GM20431 (cell line): Measurements from ENCODE around the gene CSN1S1.
"Not testable (repeated sequence)": the region's sequence is repeated elsewhere in the genome, so short reads cannot be mapped to it uniquely, and the experiment has no call there.

Source experiments
- in situ Hi-C: fragments of 300-500 bp; cut with MseI, MboI; formaldehyde crosslinking; loops from one replicate; pipeline ENCODE4 v1.15.0; 2020; ENCODE audit warnings: low sequenced_read_pairs; ENCODE audit not compliant: unreplicated experiment

CSN1S1 gene, protein sequence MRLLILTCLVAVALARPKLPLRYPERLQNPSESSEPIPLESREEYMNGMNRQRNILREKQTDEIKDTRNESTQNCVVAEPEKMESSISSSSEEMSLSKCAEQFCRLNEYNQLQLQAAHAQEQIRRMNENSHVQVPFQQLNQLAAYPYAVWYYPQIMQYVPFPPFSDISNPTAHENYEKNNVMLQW

DNA sequence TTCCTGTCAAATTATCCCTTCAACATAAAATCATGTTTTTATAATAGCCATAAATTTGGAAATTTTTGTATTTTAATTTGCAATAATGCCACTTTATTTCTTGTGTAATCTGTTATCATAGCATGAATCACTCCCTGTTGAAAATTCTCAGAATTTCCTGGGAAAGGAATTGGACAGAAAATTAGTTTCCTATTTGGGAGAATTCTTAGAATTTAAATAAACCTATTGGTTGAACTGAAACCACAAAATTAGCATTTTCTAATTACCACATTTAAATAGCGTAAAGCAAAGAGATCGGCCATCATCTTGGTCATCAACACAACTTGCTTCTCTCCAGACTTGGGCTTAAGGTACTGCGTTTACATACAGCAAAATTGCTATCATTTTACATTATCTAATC lies at the start of gene CSN1S1:
CSN1S1 (plus strand) TSS at position 301 of the 400 bp plus-strand sequence. CDS start 1,488 bp downstream, outside the sequence.
- in situ Hi-C loops: no loop called here

DNA sequence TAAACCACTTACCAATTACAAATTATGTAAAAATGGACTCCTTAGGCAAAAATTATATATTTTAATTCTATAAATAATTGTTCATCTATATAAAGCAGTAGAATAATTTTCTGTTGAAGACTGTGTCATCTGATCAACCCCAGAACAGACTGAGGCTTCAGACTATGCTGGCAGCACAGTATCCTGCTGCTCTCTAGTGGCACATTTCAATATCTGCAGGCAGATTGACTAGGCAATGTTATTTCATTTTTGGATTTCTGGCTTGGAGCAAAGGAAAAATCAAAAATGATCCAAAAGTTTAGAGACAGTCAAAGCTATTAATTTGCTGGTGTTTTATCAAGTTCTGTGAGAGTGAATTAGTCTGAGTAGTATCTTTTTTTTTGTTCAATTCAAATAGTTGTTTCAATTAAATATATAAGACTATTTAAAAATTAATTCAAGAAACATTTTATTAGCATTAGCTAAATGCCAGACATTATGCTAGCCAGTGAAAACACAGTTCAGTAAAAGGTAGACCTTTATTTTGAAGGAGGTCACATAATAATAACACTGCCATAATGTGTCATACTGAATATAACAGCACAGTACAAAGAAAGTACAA lies 49.6 kb upstream of the CSN1S1 start:
- in situ Hi-C loops: loop anchor here (10.0 to 25.0 kb wide), 2 partner anchors 186 to 306 kb away; partner anchors contain the start of gene ODAM

DNA sequence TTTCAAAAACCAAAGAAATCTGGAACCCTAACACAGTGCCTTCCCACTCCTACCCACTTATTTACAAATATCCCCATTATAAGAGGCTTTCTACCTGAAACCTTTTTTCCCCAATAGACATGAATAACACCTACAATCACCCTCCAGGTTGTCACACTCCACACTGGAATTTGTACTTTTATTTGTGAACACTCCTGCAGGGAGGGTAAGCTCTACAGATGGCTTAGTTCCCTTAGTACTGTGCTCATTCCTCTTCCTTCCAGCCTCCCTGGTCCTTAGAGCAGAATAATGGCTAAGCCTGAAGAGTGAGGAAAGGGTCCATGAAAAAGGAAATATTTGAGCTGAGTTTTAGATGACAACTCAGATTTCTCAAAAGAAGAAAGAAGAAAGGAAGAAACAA lies 48.7 kb upstream of the CSN1S1 start:
- in situ Hi-C loops: loop anchor here (10.0 to 25.0 kb wide), 2 partner anchors 187 to 305 kb away; partner anchors contain the start of gene ODAM

DNA sequence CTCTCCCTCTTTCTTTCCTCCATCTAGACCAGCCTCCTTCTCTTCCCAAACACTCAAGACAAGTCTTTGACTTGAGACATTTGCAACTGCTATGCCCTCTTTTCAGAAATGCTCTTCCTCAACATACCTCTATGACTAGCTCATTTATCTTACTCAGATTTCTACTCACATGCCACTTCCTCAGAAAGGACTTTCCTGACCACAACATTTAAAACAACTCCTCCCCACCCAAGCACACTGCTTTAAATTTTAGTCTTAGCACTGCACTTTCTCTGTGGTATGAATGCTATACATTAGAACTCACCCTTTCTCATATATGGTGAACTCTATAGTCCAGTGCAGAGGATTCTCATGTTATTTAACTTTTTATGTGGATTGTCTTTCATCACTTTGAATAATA lies 42.5 kb upstream of the CSN1S1 start:
- in situ Hi-C loops: loop anchor here (10.0 to 25.0 kb wide), 2 partner anchors 194 to 299 kb away; partner anchors contain the start of gene ODAM

DNA sequence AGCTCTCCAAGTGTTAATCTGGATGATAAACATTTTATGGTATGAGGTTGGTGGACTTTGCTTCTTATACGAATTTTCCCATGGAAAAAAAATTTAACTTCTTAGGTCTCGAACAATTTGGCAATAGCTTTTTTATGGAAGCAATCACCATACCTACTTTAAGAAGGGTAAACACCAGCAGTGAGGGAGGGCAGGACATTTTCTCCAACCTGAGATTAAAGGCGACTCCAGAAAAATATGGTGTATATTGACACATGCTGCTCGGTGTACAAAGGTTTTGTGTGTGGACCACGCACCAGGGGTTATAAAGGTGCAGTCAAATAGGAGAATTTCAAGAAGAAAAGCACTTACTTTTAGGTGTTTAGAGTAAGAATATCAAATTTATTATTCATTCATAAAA lies 36.7 kb upstream of the CSN1S1 start:
- in situ Hi-C loops: loop anchor here (25.0 kb wide), 1 partner anchor 293 kb away; the partner anchor contains the start of gene ODAM

DNA sequence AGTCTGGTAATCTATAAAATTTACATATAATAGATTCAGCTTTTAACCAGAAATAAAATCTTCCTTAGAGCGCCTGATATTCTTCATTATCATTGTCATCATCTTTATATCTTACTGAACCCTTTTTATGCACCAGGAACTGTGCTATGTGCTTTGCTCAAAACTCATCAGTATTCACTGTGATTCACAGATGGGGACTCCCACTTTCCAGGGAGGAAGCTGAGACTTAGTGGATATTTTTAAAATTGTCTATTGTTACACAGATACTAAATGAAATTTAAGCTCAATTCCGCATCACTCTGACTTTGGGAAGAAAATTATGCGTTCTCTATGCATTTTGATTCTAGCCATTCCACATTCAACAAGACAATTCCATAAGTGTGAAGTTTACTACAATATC lies 36.1 kb upstream of the CSN1S1 start:
- in situ Hi-C loops: loop anchor here (25.0 kb wide), 1 partner anchor 293 kb away; the partner anchor contains the start of gene ODAM

DNA sequence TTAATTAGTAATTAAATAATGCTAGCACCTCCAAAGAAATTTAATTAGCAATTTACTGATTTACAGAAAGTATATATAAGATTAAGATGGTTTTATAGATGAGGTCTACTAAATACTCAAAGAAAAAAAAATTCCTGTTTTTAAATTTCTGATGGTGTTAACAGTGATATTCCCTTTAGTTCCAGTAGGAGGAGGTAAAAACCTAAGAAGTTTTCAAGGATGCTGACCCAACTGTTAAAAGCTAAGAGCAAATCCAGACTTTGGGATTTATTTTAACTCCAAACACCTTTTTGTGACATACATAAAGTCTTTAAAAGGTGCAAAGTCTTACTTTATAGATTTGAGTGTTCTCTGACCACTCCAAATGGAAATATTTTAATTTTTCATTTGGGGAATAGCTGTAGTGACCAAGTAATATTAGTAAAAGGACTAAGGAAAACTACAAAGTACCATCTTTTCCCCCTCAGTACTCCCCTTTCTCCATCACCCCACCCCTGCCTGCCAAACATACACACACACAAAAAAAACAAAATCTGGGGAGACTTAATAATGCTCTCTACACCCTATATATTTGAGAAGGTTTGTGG lies 34.2 kb upstream of the CSN1S1 start:
- in situ Hi-C loops: loop anchor here (25.0 kb wide), 1 partner anchor 291 kb away; the partner anchor contains the start of gene ODAM

DNA sequence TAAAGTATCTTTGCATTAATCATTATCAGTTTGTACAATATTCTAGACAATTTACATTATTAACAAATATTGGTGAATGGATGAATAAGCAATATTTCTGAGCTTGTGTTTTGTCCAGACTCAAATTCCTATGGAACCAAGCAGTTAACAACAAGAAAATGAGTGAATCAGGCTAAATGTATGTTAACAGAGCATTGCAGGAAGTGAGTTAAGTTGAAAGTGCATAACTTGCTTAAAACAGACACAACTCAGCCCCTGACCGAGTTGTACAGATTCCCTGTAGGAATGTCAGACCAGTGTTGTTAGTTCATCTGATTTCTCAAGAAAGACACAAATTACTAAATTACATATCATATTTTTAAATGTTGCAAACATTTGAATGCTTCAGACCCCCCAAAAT lies 23.7 kb upstream of the CSN1S1 start:
- in situ Hi-C loops: no loop called here

DNA sequence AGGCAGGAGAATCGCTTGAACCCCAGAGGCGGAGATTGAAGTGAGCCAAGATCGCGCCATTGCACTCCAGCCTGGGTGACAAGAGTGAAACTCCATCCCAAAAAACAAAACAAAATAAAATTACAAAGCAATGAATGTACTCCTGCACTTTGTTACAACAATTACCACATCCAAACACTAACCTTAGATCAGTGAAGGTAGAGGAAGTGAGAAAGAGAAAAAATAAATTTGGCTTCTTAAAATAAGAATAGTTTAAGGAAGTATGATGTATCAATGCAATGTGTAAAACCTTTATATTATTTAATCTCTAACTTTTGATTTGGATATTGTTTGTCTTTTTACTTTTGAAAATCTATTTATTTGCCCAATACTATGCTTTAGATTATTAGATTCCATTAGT lies 21.7 kb upstream of the CSN1S1 start:
- in situ Hi-C loops: no loop called here

DNA sequence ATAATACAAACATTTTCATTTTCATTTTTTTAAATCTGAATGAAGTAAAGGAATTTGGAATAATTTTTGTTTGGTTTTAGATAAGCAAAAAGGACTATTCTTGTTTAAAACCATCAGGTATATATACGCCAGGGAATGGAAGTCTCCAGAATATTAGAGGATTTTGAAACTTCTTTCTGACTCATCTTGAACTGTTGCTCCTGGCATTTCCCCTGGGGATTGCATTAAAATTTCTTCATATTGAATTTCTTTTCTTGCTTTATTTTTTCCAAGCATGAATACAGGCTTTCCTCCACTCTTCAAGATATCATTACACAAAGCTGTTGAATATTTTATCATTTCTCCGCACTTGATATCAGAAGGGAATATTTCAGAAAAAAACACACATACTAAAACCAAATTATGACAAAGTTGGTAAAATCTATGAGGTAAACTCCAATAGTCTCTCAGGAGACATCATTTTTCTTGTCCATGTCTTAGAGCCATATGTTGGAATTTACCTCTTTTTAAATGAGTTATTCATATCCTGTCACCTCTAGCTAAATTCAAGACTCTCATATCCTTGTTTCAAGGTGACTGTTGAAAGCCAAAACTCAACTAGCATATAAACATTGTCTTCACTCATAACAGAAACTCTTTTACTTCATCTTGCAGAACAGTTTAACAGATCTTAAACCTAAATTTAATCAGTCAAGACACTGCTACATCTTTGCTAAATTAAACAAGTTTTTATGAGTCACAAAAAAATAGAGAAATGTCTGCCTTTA lies 20.7 kb upstream of the CSN1S1 start:
- in situ Hi-C loops: no loop called here

DNA sequence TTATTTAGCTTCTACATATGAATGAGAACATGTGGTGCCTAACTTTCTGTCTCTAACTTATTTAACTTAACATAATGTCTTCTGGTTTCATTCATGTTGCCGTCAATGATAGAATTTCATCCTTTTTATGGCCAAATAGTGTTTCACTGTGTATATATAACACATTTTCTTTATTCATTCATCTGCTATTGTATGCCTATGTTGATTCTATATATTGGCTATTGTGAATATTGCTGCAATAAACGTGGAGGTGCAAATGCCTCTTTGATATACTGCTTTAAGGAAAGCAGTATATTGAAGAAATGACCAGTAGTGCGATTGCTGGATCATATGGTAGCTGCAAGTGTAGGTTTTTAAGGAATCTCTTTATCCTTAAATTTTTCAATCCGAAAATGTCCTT lies 10.0 kb upstream of the CSN1S1 start:
- in situ Hi-C loops: no loop called here

DNA sequence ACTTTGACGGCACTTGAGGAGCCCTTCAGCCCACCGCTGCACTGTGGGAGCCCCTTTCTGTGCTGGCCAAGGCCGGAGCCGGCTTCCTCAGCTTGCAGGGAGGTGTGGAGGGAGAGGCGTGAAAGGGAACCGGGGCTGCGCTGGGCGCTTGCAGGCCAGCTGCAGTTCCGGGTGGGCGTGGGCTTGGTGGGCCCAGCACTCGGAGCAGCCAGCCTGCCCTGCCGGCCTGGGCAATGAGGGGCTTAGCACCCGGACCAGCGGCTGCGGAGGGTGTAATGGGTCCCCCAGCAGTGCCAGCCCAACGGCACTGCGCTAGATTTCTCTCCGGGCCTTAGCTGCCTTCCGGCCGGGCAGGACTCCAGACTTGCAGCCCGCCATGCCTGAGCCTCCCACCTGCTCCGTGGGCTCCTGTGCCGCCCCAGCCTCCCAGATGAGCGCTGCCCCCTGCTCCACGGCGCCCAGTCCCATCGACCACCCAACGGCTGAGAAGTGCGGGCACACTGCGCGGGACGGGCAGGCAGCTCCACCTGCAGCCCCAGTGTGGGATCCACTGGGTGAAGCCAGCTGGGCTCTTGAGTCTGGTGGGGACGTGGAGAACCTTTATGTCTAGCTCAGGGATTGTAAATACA lies 7.0 kb upstream of the CSN1S1 start:
- in situ Hi-C loops: not testable (repeated sequence)

DNA sequence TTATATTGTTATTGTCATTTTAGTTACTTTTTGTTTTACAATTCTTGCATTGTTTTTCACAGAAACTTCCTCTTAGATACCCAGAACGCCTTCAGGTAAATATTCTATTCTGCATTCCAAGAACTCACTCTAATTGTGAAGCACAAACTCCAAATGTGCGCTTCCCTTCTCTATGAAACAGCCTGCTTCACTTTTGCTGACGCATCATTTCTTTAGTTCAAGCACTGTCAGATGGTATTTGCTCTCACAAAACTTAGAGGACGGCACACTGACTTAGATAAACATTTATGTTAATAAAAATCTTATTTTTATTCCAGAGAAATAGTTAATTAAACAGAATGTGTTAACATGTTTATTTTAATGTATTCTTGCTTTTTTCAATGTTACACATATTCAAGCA lies 3.3 kb downstream of the CSN1S1 start:
- in situ Hi-C loops: no loop called here

DNA sequence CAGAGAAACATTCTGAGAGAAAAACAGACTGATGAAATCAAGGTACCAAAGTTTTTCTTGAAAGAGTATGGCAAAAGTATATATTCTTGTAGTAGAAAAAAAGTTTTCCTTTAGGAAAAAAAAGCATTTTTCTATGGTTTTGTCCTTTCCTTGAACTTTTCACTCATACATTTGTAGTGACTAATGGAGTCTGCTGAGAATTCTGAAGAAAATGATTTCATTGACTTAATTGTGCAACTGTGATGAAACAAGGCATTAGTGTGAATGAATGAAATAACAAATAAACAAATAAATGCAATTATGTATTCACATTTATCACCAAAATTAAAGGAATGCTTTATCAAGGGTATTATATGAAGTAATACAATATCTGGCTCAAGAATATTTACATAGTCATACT lies 5.7 kb downstream of the CSN1S1 start:
- in situ Hi-C loops: no loop called here

DNA sequence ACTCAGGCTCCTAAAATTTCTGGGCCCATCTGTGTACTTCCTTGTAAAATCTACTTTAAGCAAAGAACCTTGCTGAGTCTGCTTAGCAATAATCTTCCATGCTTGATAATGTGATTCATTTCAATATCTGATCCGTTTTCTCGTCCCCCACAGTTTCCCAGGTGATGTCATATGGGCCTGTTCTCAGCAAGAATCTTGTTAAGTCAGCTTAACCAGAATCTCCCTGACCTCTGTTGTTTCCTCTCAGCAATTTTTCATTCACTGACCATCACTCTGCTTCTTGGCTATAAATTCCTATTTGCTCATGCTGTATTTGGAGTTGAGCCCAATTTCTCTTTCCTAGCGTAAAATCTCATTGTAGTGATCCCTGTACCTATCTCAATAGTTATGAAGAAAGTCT lies 20.7 kb downstream of the CSN1S1 start:
- in situ Hi-C loops: no loop called here

DNA sequence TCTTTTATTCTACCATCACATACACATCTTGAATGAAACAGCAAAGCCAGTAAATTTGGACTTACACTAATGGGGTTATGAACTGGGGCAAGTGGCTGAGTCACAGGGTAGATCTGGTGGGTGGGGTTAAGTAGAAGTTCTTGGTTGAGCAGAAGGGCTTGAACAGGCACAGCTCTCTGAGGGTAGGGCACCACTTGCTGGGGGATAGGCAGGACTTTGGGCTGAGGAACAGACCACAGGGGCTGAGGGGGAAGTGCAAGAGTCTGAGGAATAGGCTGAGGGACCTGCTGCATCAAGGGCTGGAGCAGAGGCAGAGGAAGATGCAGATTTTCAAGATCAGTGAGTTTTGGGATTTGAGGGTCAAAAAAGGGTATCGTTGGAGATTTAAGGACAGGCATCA lies 26.3 kb downstream of the CSN1S1 start:
- in situ Hi-C loops: no loop called here

DNA sequence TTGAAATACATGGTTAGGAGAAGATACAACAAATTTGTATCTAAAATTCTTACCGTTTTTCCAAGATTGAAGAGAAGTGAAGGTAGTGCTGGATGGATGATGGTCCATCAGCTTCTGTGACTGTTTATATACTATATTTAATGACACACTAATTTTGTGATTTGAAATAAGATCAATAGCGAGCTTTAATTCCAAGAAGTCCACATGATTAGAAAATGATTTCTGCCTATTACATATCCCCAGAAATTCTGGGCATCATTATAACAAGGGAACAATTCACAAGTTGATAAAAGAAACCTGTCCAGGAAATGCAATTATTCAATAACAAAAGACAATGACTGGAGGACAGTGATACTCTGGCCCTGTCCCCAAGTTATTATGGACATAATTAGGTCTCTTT lies 34.8 kb downstream of the CSN1S1 start, which contains the start of gene CSN2:
CSN2 (minus strand) TSS at position 101 of the 400 bp plus-strand sequence. CDS start 4,733 bp downstream, outside the sequence.
- in situ Hi-C loops: no loop called here

DNA sequence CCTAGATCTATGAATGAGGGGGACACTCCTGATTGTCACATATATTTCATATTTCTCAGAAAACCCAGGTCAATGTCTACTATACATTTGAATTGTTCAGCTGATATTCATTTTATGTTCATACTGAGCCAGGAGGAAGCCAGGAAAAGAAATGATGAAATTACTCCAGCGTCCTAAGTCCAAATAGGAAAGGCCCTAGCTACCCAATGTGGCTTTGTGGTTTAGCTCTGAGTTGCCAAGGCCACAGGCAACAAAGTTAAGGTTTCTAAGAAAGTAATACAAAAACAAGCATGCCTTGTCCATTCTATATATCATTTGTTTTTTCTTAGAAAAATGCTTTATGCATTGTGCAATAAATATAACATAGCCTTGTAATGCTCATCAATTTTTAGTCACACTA lies 39.2 kb downstream of the CSN1S1 start:
- in situ Hi-C loops: no loop called here

DNA sequence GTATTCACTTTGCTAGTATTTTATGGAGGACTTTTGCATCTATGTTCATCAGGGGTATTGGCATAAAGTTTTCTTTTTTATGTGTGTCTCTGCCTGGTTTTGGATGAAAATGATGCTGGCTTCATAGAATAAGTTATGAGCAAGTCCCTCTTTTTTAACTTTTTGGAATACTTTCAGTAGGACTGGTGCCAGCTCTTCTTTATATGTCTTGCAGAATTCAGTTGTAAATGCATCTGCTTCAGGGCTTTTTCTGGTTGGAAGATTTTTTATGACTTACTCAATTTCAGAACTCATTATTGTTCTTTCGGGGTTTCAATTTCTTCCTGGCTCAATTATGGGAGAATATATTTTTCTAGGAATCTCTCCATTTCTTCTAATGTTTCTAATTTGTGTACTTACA lies 43.8 kb downstream of the CSN1S1 start:
- in situ Hi-C loops: loop anchor here (25.0 kb wide), 1 partner anchor 1212 kb away; no protein-coding TSS in a partner anchor

DNA sequence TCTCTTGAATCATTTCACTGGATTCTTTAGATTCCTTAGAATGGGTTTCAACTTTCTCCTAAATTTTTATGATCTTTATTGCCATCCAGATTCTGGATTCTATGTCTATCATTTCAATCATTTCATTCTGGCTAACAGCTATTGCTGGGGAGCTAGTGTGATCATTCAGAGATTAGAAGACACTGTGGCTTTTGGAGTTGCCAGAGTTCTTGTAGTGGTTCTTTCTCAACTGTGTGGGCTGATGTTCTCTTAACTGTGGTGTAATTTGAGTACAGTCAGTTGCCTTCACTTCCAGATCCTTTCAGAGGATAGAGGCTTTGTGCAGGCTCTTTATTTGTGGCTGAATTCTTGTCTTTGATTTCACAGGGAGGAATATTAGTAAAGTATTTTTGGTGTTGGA lies 46.7 kb downstream of the CSN1S1 start:
- in situ Hi-C loops: loop anchor here (25.0 kb wide), 1 partner anchor 1215 kb away; no protein-coding TSS in a partner anchor
